GM19455 (cell line): Measurements from ENCODE around the gene ARHGAP44.
"Not testable (repeated sequence)": the region's sequence is repeated elsewhere in the genome, so short reads cannot be mapped to it uniquely, and the experiment has no call there.

ENCODE experiments used
- ATAC-seq: cut with Tn5 transposase; IDR thresholded peaks from one replicate; pipeline ENCODE4 v1.9.1; 2021; ENCODE audit not compliant: unreplicated experiment

The ARHGAP44 gene

GRCh38 chr17:12814718-12815117, 25.4 kb downstream of the ARHGAP44 start:
- no peak for ATAC-seq

GRCh38 chr17:12815642-12816141, 26.4 kb downstream of the ARHGAP44 start:
- peak; percentile 98 for ATAC-seq

- no peak for ATAC-seq
Measured at GRCh38 chr17:12821376-12821940, 32.2 kb downstream of the ARHGAP44 start.

GRCh38 chr17:12826431-12826830, 37.1 kb downstream of the ARHGAP44 start:
- ATAC-seq = no peak

- no peak for ATAC-seq
Measured at GRCh38 chr17:12830777-12831247, 41.5 kb downstream of the ARHGAP44 start.

GRCh38 chr17:12831839-12832238, 42.5 kb downstream of the ARHGAP44 start:
- no peak for ATAC-seq

- ATAC-seq = no peak
Measured at GRCh38 chr17:12839042-12839441, 49.7 kb downstream of the ARHGAP44 start.

- no peak for ATAC-seq
Measured at GRCh38 chr17:12842936-12843335, 53.6 kb downstream of the ARHGAP44 start.

- no peak for ATAC-seq
Measured at GRCh38 chr17:12850996-12851395, 61.7 kb downstream of the ARHGAP44 start.

GRCh38 chr17:12851901-12852435, 62.7 kb downstream of the ARHGAP44 start:
- ATAC-seq = no peak

- no peak for ATAC-seq
Measured at GRCh38 chr17:12853921-12854320, 64.6 kb downstream of the ARHGAP44 start.

GRCh38 chr17:12856416-12856815, 67.1 kb downstream of the ARHGAP44 start:
- ATAC-seq = no peak

- ATAC-seq = no peak
Measured at GRCh38 chr17:12857592-12857991, 68.3 kb downstream of the ARHGAP44 start.

GRCh38 chr17:12859520-12859919, 70.2 kb downstream of the ARHGAP44 start:
- ATAC-seq = no peak

- ATAC-seq = no peak
Measured at GRCh38 chr17:12865769-12866168, 76.5 kb downstream of the ARHGAP44 start.

- no peak for ATAC-seq
Measured at GRCh38 chr17:12866244-12866643, 76.9 kb downstream of the ARHGAP44 start.

GRCh38 chr17:12867726-12868125, 78.4 kb downstream of the ARHGAP44 start:
- no peak for ATAC-seq

- not testable (repeated sequence) for ATAC-seq
Measured at GRCh38 chr17:12873415-12874125, 84.3 kb downstream of the ARHGAP44 start.

- peak; percentile 61 for ATAC-seq
Measured at GRCh38 chr17:12877953-12878669, 88.8 kb downstream of the ARHGAP44 start.

GRCh38 chr17:12879096-12879495, 89.8 kb downstream of the ARHGAP44 start:
- ATAC-seq = not testable (repeated sequence)

GRCh38 chr17:12883472-12883871, 94.2 kb downstream of the ARHGAP44 start:
- ATAC-seq = no peak
